GM12873 (cell line): Measurements from ENCODE around the gene ALG1.

Source experiments
- TF ChIP-seq, protein P1 (sequence below): IDR thresholded peaks from 2 replicates; pipeline ENCODE4 v1.5.1; 2012; ENCODE audit warnings: low read depth, mild to moderate bottlenecking, moderate library complexity, low read length, control low read depth; ENCODE audit not compliant: insufficient read depth; ENCODE audit errors: missing control alignments

Gene ALG1

GRCh38 chr16:5028950-5029475, 42.6 kb upstream of the ALG1 start:
- TF ChIP-seq, protein P1, sequence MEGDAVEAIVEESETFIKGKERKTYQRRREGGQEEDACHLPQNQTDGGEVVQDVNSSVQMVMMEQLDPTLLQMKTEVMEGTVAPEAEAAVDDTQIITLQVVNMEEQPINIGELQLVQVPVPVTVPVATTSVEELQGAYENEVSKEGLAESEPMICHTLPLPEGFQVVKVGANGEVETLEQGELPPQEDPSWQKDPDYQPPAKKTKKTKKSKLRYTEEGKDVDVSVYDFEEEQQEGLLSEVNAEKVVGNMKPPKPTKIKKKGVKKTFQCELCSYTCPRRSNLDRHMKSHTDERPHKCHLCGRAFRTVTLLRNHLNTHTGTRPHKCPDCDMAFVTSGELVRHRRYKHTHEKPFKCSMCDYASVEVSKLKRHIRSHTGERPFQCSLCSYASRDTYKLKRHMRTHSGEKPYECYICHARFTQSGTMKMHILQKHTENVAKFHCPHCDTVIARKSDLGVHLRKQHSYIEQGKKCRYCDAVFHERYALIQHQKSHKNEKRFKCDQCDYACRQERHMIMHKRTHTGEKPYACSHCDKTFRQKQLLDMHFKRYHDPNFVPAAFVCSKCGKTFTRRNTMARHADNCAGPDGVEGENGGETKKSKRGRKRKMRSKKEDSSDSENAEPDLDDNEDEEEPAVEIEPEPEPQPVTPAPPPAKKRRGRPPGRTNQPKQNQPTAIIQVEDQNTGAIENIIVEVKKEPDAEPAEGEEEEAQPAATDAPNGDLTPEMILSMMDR = no peak

- TF ChIP-seq, protein P1 = no peak
These were observed 41.3 kb upstream of the ALG1 start for GRCh38 chr16:5030251-5030870.

GRCh38 chr16:5031601-5032000, 40.0 kb upstream of the ALG1 start:
- TF ChIP-seq, protein P1 = no peak

DNA sequence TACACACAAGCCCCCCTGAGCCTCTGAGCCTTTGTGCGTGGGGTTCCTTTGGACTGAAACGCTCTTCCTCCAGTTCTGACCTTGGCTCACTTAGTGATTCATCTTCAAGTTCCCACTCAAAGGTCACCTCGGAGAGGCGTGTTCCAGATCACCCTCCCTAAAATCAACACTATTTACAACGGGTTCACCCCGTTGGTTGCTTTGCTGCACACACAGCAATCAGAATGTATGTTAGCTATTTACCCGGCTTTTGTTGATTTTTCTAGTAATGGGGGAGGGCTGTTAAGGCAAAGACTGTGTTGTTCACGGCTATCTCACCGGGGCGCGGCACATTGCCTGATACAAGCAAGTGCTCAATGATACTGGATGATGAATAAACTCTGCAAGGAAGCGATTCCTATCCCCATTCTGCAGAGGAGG, 38.9 kb upstream of the ALG1 start:
- TF ChIP-seq, protein P1 = no peak

- TF ChIP-seq, protein P1 = no peak
These were observed 38.1 kb upstream of the ALG1 start, which contains the start of gene NAGPA for GRCh38 chr16:5033256-5034166. Gene NAGPA (minus strand): TSS chr16:5033935. CDS start chr16:5033914, 21 bp downstream.

- TF ChIP-seq, protein P1 = no peak
These were observed 37.5 kb upstream of the ALG1 start for GRCh38 chr16:5034167-5034523.

GRCh38 chr16:5035909-5036227, 35.8 kb upstream of the ALG1 start:
- TF ChIP-seq, protein P1 = no peak
